ENCODE measurements around the gene TVP23A.

Gene TVP23A

DNA sequence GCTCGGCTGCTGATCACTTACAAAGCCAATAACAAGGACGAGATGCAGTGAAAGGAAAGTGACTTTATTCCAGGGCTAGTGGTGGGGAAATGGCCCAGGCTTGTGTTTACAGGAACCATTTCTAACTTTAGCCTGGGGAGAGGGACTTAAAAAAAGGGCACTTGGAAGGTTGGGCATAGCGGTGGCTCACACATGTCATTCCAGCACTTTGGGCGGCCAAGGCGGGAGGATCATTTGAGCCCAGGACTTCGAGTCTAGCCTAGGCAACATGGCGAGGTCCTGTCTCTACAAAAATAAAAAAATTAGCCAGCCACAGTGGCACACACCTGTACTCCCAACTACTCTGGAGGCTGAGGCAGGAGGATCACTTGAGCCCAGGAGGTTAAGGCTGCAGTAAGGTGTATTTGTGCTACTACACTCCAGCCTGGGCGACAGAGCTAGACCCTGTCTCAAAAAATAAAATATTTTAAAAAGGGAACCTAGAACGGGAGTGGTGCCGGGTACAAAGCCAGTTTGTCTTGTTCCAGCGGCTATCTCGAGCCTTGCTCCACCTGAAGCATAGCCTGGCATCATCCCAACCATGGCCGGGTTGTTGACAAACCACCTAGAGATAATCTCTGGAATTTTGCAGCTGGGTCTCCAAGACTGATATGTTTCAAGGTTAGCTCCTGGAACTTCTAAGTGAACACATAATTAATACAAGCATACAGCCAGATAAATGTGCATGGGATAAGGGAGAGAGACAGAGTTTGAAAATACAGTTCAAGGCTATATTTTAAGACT is 5.7 kb upstream of the TVP23A start:
- ATAC-seq (ENCODE audit: low read depth): no peak
- TF ChIP-seq, protein P1, sequence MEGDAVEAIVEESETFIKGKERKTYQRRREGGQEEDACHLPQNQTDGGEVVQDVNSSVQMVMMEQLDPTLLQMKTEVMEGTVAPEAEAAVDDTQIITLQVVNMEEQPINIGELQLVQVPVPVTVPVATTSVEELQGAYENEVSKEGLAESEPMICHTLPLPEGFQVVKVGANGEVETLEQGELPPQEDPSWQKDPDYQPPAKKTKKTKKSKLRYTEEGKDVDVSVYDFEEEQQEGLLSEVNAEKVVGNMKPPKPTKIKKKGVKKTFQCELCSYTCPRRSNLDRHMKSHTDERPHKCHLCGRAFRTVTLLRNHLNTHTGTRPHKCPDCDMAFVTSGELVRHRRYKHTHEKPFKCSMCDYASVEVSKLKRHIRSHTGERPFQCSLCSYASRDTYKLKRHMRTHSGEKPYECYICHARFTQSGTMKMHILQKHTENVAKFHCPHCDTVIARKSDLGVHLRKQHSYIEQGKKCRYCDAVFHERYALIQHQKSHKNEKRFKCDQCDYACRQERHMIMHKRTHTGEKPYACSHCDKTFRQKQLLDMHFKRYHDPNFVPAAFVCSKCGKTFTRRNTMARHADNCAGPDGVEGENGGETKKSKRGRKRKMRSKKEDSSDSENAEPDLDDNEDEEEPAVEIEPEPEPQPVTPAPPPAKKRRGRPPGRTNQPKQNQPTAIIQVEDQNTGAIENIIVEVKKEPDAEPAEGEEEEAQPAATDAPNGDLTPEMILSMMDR (IDR thresholded peaks at IDR 0.05; ENCODE audit: poor library complexity, severe bottlenecking): no peak

DNA sequence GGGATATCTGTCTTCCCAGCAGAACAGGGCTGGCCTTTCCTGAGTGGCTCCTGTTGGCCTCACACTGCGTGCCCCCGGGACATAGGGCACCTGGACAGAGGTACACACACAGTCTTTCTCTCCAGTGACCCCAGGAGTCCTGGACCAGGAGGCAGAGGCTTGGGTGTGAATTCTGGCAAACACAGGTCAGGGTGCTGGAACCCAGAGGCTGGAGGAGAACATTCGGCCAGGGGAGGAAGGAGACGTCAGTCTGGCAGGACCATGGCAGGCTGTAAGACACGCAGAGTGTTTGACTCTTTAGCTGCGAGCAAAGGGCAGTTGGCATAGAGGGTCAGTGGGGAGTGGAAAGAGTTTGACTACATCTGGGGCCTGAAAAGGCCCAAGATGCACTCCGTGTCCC is 4.1 kb upstream of the TVP23A start:
- DNase-seq (ENCODE audit: low spot score) (no peak), ATAC-seq (ENCODE audit: low read depth) (no peak)
- Histone ChIP-seq H3K36me3 (ENCODE audit: low read depth) (no peaks in the 10 kb centered on the region), H3K27ac (ENCODE audit: poor library complexity, severe bottlenecking) (no peak overlapping the region), H3K27me3 (ENCODE audit: insufficient read depth, poor library complexity, severe bottlenecking) (no peaks in the 10 kb centered on the region), H3K9me3 (ENCODE audit: severe bottlenecking) (no peaks in the 10 kb centered on the region), H3K4me1 (ENCODE audit: insufficient read depth, poor library complexity, severe bottlenecking) (no peaks in the 10 kb centered on the region), H3K4me3 (ENCODE audit: severe bottlenecking) (no peak overlapping the region)
- TF ChIP-seq, protein P1 (IDR thresholded peaks at IDR 0.05; ENCODE audit: poor library complexity, severe bottlenecking): no peak

More for the DNA sequence above, 5.7 kb upstream of the TVP23A start:
- Histone ChIP-seq H3K4me1 (ENCODE audit: insufficient read depth, poor library complexity, severe bottlenecking) (peaks cover 11% of the 10 kb centered on the region), H3K36me3 (ENCODE audit: low read depth) (no peaks in the 10 kb centered on the region), H3K27ac (ENCODE audit: poor library complexity, severe bottlenecking) (no peak overlapping the region), H3K4me3 (ENCODE audit: severe bottlenecking) (no peak overlapping the region), H3K27me3 (ENCODE audit: insufficient read depth, poor library complexity, severe bottlenecking) (no peaks in the 10 kb centered on the region), H3K9me3 (ENCODE audit: severe bottlenecking) (no peaks in the 10 kb centered on the region)
- DNase-seq (ENCODE audit: low spot score): no peak

DNA sequence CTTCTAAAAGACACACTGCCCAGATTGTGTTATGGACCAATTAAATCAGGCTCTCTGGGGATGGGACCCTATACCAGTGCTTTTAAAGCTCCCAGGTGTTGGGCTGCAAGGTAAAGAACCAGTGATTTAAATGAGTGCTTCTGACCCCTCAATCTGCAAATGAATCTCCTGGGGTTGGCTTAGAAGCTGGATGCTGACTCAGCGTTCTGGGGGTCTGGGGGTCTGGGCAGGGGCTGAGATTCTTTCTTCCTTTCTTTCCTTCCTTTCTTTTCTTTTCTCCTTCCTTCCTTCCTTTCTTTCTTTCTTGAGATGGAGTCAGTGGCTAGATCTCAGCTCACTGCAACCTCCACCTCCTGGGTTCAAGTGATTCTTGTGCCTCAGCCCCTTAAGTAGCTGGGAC is 2.0 kb upstream of the TVP23A start:
- Histone ChIP-seq H3K4me3 (ENCODE audit: severe bottlenecking) (no peak overlapping the region), H3K27ac (ENCODE audit: poor library complexity, severe bottlenecking) (no peak overlapping the region), H3K27me3 (ENCODE audit: insufficient read depth, poor library complexity, severe bottlenecking) (no peaks in the 10 kb centered on the region), H3K4me1 (ENCODE audit: insufficient read depth, poor library complexity, severe bottlenecking) (no peaks in the 10 kb centered on the region), H3K36me3 (ENCODE audit: low read depth) (no peaks in the 10 kb centered on the region), H3K9me3 (ENCODE audit: severe bottlenecking) (no peaks in the 10 kb centered on the region)
- ATAC-seq (ENCODE audit: low read depth) (no peak), DNase-seq (ENCODE audit: low spot score) (no peak)
- TF ChIP-seq, protein P1 (IDR thresholded peaks at IDR 0.05; ENCODE audit: poor library complexity, severe bottlenecking): no peak

DNA sequence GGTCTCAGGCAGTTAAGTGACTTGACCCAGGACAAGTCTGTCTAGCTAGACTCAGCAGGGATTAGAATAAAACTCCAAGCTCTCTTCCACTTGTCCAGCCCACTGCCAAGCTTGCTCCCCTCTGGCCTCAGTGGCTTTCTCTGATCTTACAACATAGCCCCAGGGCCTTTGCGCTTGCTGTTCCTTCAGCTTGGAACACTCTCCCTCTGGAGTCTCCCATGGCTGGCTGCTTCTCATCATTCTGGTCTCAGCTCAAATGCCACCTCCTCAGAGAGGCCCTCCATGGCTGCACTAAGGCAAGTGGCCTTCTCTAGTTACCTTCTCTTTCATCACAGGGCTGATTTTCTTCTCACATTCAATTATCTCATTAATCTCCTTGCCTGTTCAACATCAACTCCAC is 1.1 kb downstream of the TVP23A start:
- H3K27ac ChIP-seq (ENCODE audit: poor library complexity, severe bottlenecking): no peak overlapping the region
- no peaks in the 10 kb centered on the region for H3K27me3 ChIP-seq (ENCODE audit: insufficient read depth, poor library complexity, severe bottlenecking)
- ATAC-seq (ENCODE audit: low read depth) (no peak), DNase-seq (ENCODE audit: low spot score) (no peak)
- no peaks in the 10 kb centered on the region for H3K9me3 ChIP-seq (ENCODE audit: severe bottlenecking)
- TF ChIP-seq, protein P1 (IDR thresholded peaks at IDR 0.05; ENCODE audit: poor library complexity, severe bottlenecking): no peak
- H3K4me1 ChIP-seq (ENCODE audit: insufficient read depth, poor library complexity, severe bottlenecking): no peaks in the 10 kb centered on the region
- H3K36me3 ChIP-seq (ENCODE audit: low read depth): no peaks in the 10 kb centered on the region
- H3K4me3 ChIP-seq (ENCODE audit: severe bottlenecking): no peak overlapping the region

DNA sequence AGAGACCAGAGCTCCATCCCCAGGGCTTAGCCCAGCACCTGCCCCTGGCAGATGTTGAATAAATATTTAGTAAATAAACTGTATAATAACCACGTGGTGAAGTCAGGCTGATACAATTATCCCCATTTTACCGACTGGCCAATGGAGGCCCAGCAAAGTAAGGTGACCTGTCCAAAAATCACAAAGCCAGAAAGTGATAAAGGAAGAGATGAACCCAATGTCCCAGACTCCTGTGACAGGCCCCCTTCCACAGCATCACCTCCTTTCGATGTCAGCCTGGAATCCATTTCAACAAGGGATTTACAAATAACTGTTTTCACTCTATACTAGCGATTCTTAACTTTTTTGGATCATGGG is 5.5 kb downstream of the TVP23A start:
- no peak for ATAC-seq (ENCODE audit: low read depth)

More for the DNA sequence above, 5.5 kb downstream of the TVP23A start:
- H3K9me3 ChIP-seq (ENCODE audit: severe bottlenecking): no peaks in the 10 kb centered on the region
- no peaks in the 10 kb centered on the region for H3K4me1 ChIP-seq (ENCODE audit: insufficient read depth, poor library complexity, severe bottlenecking)
- no peaks in the 10 kb centered on the region for H3K36me3 ChIP-seq (ENCODE audit: low read depth)
- H3K4me3 ChIP-seq (ENCODE audit: severe bottlenecking): no peak overlapping the region
- DNase-seq (ENCODE audit: low spot score): no peak
- no peak overlapping the region for H3K27ac ChIP-seq (ENCODE audit: poor library complexity, severe bottlenecking)
- TF ChIP-seq, protein P1 (IDR thresholded peaks at IDR 0.05; ENCODE audit: poor library complexity, severe bottlenecking): no peak
- H3K27me3 ChIP-seq (ENCODE audit: insufficient read depth, poor library complexity, severe bottlenecking): no peaks in the 10 kb centered on the region
